ENCODE results near the gene B3GNT8. TPM values are rescaled to one million over a fixed set of nuclear protein-coding genes. Genes with fewer than 3 reads are reported as not detected.

B3GNT8 gene
- total and polyA plus RNA-seq, 9 of the 15 experiments (the other 6 are each of a cell fraction or from before 2014, with no cell fraction given), result 0.11 to 2.9 (median 0.65) TPM; not detected in 2

- TF ChIP-seq ZNF408 (CRISPR knock-in tag; IDR thresholded peaks at IDR 0.05; ENCODE audit: low read depth) (no peak), ZNF75A (CRISPR knock-in tag; IDR thresholded peaks at IDR 0.05) (no peak), ZBTB49 (CRISPR knock-in tag; IDR thresholded peaks at IDR 0.05; ENCODE audit: borderline replicate concordance) (no peak), ESRRA (IDR thresholded peaks at IDR 0.05; ENCODE audit: borderline replicate concordance, low read depth) (peak; percentile 60), ARNT (IDR thresholded peaks at IDR 0.05) (no peak), NFIX (CRISPR knock-in tag; IDR thresholded peaks at IDR 0.05; ENCODE audit: low read depth) (no peak), KDM4B (IDR thresholded peaks at IDR 0.05; ENCODE audit: borderline replicate concordance in 2 of 2, low read depth in 1 of 2) (no peak), PREB (CRISPR knock-in tag; IDR thresholded peaks at IDR 0.05) (no peak), MEF2D (tag; conservative IDR thresholded peaks at IDR 0.05; ENCODE audit: low read depth) (no peak), ATF4 (CRISPR knock-in tag; IDR thresholded peaks at IDR 0.05) (no peak), NCOA6 (IDR thresholded peaks at IDR 0.05) (no peak), NUFIP1 (IDR thresholded peaks at IDR 0.05; ENCODE audit: partially characterized antibody) (no peak), BMI1 (IDR thresholded peaks at IDR 0.05; ENCODE audit: low read length) (no peak), ZNF239 (CRISPR knock-in tag; IDR thresholded peaks at IDR 0.05) (no peak), HINFP (tag; conservative IDR thresholded peaks at IDR 0.05; ENCODE audit: low read depth) (no peak), STAG1 (CRISPR knock-in tag; IDR thresholded peaks at IDR 0.05; ENCODE audit: borderline replicate concordance) (no peak), ZNF644 (tag; IDR thresholded peaks at IDR 0.05; ENCODE audit: low read depth) (no peak), MEIS2 (IDR thresholded peaks at IDR 0.05; ENCODE audit: partially characterized antibody) (no peak), STAT5B (CRISPR knock-in tag; IDR thresholded peaks at IDR 0.05) (no peak)
Measured at GRCh38 chr19:41439441-41440222, 12.5 kb upstream of the B3GNT8 start, which contains the start of gene DMAC2 (continued).

All from K562 (cell line).